Neural progenitor cell (in vitro differentiated cells): ENCODE measurements around the gene SSC4D.

ENCODE experiments used
- EZH2 ChIP-seq: fragments of 200-600 bp; sonication (generic); IDR thresholded peaks from 2 replicates; pipeline ENCODE4 v1.6.1; 2017; ENCODE audit warnings: antibody characterized with exemption, mild to moderate bottlenecking, moderate library complexity
- TF ChIP-seq, protein P1 (sequence below): fragments of 200-600 bp; sonication (generic); IDR thresholded peaks from 2 replicates; pipeline ENCODE4 v1.5.1; 2017; ENCODE audit warnings: antibody characterized with exemption, mild to moderate bottlenecking

DNA sequence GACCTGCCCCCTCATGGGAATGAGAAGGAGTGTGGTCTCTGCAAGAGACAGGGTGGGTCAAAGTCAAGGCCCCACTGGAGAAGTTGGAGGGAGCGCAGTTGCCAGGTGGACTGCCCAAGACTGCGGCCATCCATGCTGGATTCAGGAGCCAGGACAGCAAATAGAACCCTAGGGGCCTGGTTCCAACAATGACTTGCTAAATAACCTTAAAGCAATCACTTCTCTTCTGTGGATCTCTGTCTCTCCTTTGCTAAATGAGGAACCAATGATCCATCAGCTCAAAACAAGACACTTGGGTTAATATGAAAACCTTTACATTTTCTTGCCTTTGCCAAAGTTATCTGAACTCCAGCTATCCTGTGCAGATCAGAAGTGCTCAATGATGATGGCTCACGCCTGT lies 38.1 kb downstream of the SSC4D start:
- TF ChIP-seq, protein P1, sequence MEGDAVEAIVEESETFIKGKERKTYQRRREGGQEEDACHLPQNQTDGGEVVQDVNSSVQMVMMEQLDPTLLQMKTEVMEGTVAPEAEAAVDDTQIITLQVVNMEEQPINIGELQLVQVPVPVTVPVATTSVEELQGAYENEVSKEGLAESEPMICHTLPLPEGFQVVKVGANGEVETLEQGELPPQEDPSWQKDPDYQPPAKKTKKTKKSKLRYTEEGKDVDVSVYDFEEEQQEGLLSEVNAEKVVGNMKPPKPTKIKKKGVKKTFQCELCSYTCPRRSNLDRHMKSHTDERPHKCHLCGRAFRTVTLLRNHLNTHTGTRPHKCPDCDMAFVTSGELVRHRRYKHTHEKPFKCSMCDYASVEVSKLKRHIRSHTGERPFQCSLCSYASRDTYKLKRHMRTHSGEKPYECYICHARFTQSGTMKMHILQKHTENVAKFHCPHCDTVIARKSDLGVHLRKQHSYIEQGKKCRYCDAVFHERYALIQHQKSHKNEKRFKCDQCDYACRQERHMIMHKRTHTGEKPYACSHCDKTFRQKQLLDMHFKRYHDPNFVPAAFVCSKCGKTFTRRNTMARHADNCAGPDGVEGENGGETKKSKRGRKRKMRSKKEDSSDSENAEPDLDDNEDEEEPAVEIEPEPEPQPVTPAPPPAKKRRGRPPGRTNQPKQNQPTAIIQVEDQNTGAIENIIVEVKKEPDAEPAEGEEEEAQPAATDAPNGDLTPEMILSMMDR, result no peak
- TF ChIP-seq EZH2, result no peak
